ENCODE data around the gene LHFPL6. TPM values are rescaled to one million over a fixed set of nuclear protein-coding genes. Genes with fewer than 3 reads are reported as not detected.

LHFPL6 gene
- total RNA-seq, 1 donor from 2014 or later, result 37.7 TPM

DNA sequence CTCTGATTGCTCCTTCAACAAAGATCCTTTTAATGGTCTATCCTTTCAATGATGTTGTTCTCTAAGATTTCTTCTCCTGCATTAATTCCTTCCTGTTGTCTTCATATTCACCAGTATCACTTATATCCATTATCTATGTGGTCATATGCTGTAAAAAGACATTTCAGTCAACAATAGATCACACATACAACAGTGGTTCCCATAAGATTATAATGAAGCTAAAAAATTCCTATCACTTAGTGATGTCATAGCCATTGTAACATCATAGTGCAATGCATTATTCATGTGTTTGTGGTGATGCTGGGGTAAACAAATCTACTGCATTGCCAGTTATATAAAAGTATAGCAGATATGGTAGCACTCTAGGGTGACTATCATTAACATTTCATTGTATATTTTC, 266.1 kb downstream of the LHFPL6 start:
- no peak for DNase-seq (ENCODE audit: low read depth, low spot score)
- Mint-ChIP-seq H3K4me1 (peaks cover 14% of the 10 kb centered on the region), H3K27ac (ENCODE audit: unreplicated experiment) (no peak overlapping the region), H3K36me3 (ENCODE audit: low read depth) (peaks cover 17% of the 10 kb centered on the region), H3K9me3 (peaks cover 9% of the 10 kb centered on the region), H3K27me3 (ENCODE audit: low read depth) (no peaks in the 10 kb centered on the region), H3K4me3 (no peak overlapping the region)
- TF ChIP-seq, protein P1, sequence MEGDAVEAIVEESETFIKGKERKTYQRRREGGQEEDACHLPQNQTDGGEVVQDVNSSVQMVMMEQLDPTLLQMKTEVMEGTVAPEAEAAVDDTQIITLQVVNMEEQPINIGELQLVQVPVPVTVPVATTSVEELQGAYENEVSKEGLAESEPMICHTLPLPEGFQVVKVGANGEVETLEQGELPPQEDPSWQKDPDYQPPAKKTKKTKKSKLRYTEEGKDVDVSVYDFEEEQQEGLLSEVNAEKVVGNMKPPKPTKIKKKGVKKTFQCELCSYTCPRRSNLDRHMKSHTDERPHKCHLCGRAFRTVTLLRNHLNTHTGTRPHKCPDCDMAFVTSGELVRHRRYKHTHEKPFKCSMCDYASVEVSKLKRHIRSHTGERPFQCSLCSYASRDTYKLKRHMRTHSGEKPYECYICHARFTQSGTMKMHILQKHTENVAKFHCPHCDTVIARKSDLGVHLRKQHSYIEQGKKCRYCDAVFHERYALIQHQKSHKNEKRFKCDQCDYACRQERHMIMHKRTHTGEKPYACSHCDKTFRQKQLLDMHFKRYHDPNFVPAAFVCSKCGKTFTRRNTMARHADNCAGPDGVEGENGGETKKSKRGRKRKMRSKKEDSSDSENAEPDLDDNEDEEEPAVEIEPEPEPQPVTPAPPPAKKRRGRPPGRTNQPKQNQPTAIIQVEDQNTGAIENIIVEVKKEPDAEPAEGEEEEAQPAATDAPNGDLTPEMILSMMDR (conservative IDR thresholded peaks at IDR 0.05), result no peak

DNA sequence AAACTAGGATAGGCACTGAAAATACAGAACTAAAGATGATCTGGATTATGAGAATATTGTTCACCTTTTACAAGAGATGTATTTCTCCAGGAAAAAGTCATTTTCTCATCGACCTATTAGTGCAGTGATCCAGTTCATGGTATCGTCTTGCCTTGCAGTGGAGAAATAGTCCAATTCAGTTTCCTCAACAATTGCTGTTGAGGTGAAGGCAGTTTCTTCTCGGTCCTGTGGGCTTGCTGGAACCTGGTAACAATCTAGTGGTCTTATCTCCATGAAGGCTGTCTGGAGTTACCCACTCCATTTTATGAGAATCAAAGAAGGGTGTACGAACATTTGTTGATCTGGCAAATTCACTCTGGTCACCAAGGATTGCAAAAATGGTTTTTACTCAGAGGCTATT, 266.8 kb downstream of the LHFPL6 start:
- Mint-ChIP-seq H3K4me3 (no peak overlapping the region), H3K27ac (ENCODE audit: unreplicated experiment) (no peak overlapping the region), H3K27me3 (ENCODE audit: low read depth) (no peaks in the 10 kb centered on the region), H3K36me3 (ENCODE audit: low read depth) (peaks cover 17% of the 10 kb centered on the region), H3K4me1 (peaks cover 9% of the 10 kb centered on the region), H3K9me3 (peaks cover 9% of the 10 kb centered on the region)
- no peak for DNase-seq (ENCODE audit: low read depth, low spot score)
- TF ChIP-seq, protein P1 (conservative IDR thresholded peaks at IDR 0.05), result no peak

DNA sequence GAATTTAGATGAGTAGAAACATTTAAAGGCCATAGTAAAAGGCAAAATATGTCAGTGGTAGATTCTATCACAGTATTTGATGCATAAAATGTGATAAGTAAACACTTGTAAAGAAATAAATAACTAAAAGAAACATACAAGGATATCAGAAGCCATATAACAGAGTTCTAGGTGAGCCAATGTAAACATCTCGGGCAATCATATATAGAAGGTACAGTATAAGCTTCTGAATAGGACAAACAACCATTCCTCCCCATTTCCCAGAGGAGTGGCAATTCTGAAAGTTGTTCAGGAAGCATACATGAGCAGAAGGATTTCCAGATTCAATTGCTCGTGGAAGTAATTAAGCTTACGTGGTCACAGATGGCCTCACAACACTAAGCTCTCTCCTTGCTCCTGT, 267.3 kb downstream of the LHFPL6 start:
- Mint-ChIP-seq H3K4me1 (peaks cover 5% of the 10 kb centered on the region), H3K9me3 (peaks cover 9% of the 10 kb centered on the region), H3K4me3 (no peak overlapping the region), H3K36me3 (ENCODE audit: low read depth) (peaks cover 17% of the 10 kb centered on the region), H3K27ac (ENCODE audit: unreplicated experiment) (no peak overlapping the region), H3K27me3 (ENCODE audit: low read depth) (no peaks in the 10 kb centered on the region)
- TF ChIP-seq, protein P1 (conservative IDR thresholded peaks at IDR 0.05), result no peak
- DNase-seq (ENCODE audit: low read depth, low spot score), result no peak

GRCh38 chr13:39330504-39330903, 272.5 kb downstream of the LHFPL6 start:
- H3K27ac Mint-ChIP-seq (ENCODE audit: unreplicated experiment), result no peak overlapping the region
- no peak for DNase-seq (ENCODE audit: low read depth, low spot score)
- H3K4me3 Mint-ChIP-seq, result no peak overlapping the region
- peaks cover 23% of the 10 kb centered on the region for H3K4me1 Mint-ChIP-seq
- peaks cover 18% of the 10 kb centered on the region for H3K36me3 Mint-ChIP-seq (ENCODE audit: low read depth)
- H3K9me3 Mint-ChIP-seq, result peaks cover 25% of the 10 kb centered on the region
- no peaks in the 10 kb centered on the region for H3K27me3 Mint-ChIP-seq (ENCODE audit: low read depth)
- TF ChIP-seq, protein P1 (conservative IDR thresholded peaks at IDR 0.05), result no peak

DNA sequence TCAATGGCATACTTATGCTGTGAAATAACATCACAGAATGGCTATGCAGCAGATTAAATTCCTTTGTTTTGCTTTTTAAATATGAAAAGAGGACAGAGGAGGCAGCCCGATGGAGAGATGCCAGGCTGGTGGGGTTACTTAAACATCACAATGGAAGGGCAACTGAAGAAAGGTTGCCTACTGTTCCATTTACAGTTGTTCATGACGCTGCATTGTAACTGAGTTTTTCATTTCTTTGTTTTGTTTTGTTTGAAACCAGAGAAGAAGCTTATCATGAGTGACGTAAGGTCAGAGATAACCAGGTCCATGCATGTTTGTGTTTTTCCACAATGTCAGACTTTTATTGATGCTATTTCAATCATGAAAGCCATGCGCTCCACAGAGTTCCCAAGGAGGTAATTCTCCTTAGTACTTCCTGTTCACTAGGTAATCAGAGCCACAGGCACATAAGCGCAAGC, 273.8 kb downstream of the LHFPL6 start:
- DNase-seq (ENCODE audit: low read depth, low spot score), result no peak
- Mint-ChIP-seq H3K36me3 (ENCODE audit: low read depth) (peaks cover 18% of the 10 kb centered on the region), H3K27ac (ENCODE audit: unreplicated experiment) (no peak overlapping the region), H3K4me3 (no peak overlapping the region), H3K4me1 (peaks cover 33% of the 10 kb centered on the region), H3K27me3 (ENCODE audit: low read depth) (no peaks in the 10 kb centered on the region), H3K9me3 (peaks cover 25% of the 10 kb centered on the region)
- TF ChIP-seq, protein P1 (conservative IDR thresholded peaks at IDR 0.05), result no peak

DNA sequence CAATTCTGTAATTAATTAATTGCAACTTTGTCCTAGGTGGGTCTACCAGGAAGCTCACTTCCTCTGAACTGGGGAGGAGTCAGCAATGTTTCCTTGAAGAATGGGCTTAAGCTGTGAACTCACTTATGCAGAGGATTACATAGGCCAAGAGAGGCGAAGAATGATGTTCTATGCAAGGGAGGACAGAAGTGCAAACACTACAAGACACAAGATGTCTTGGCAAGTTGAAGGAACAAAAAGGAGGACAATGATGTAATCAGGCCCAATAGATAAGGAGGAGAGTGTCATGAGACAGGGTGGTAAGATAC, 275.9 kb downstream of the LHFPL6 start:
- TF ChIP-seq, protein P1 (conservative IDR thresholded peaks at IDR 0.05), result no peak
- no peaks in the 10 kb centered on the region for H3K27me3 Mint-ChIP-seq (ENCODE audit: low read depth)
- no peak for DNase-seq (ENCODE audit: low read depth, low spot score)
- H3K4me3 Mint-ChIP-seq, result no peak overlapping the region
- H3K36me3 Mint-ChIP-seq (ENCODE audit: low read depth), result peaks cover 6% of the 10 kb centered on the region
- peaks cover 16% of the 10 kb centered on the region for H3K9me3 Mint-ChIP-seq
- peaks cover 47% of the 10 kb centered on the region for H3K4me1 Mint-ChIP-seq
- H3K27ac Mint-ChIP-seq (ENCODE audit: unreplicated experiment), result no peak overlapping the region

Data from neural crest cell (in vitro differentiated cells).